T-cell (primary cell): Measurements from ENCODE around the gene EBF4. TPM values are rescaled to one million over a fixed set of nuclear protein-coding genes. Genes with fewer than 3 reads are reported as not detected.

Experiments
- ATAC-seq, 4 experiments: fragments of 200-7000 bp in 3 of 4; fragments of 150-1000 bp in 1 of 4; cut with Tn5 transposase; replicated peaks in 1 of 4; 1 replicate in 3 of 4; 2 replicates in 1 of 4; pipeline ENCODE4 v1.10.0; 2021; ENCODE audit warnings: moderate library complexity in 3 of 4, mild to moderate bottlenecking in 2 of 4, moderate number of reproducible peaks in 1 of 4
- CTCF ChIA-PET, 2 donors: fragments of 300-600 bp; sonication (Branson Sonifier 250); formaldehyde crosslinking; loops; one replicate each; lab custom pipeline; 2022; ENCODE audit warnings: antibody characterized with exemption in 2 of 2; lab: Charles Lee
- POLR2A ChIA-PET, 2 donors: fragments of 300-600 bp; sonication (Branson Sonifier 250); formaldehyde crosslinking; loops; one replicate each; lab custom pipeline; 2022; ENCODE audit warnings: antibody characterized with exemption in 2 of 2; lab: Charles Lee
- DNase-seq, 35 experiments: peaks; one replicate each; pipeline versions ENCODE4 v3.0.0 to v3.0.0-alpha.2; 2013 to 2023
- H3K27ac ChIP-seq: one replicate; pipeline ENCODE4 v1.5.1; 2013; ENCODE audit warnings: low read length
- H3K27me3 ChIP-seq, 2 experiments: replicated peaks in 1 of 2; 1 replicate in 1 of 2; 2 replicates in 1 of 2; pipeline versions ENCODE4 v1.6.1 to v1.7.0; 2013; ENCODE audit warnings: low read length in 1 of 2, mixed read lengths in 1 of 2; ENCODE audit not compliant: control insufficient read depth in 2 of 2, insufficient read depth in 2 of 2; ENCODE audit errors: extremely low read depth in 1 of 2
- H3K36me3 ChIP-seq, 2 donors: 1 replicate in 1 of 2; 2 replicates in 1 of 2; pipeline versions ENCODE4 v1.6.1 to v1.7.0; 2013; ENCODE audit warnings: low read length in 1 of 2; ENCODE audit not compliant: control insufficient read depth in 2 of 2, insufficient read depth in 1 of 2; ENCODE audit errors: extremely low read depth in 1 of 2
- H3K4me1 ChIP-seq, 2 experiments: 1 replicate in 1 of 2; 2 replicates in 1 of 2; pipeline versions ENCODE4 v1.6.1 to v1.7.0; 2013; ENCODE audit warnings: low read length in 2 of 2, mixed read lengths in 1 of 2; ENCODE audit not compliant: insufficient read depth in 2 of 2, control insufficient read depth in 1 of 2; ENCODE audit errors: extremely low read depth in 1 of 2
- H3K4me3 ChIP-seq, 2 donors: 1 replicate in 1 of 2; 2 replicates in 1 of 2; pipeline versions ENCODE4 v1.5.1 to v1.7.0; 2013; ENCODE audit warnings: mild to moderate bottlenecking in 2 of 2, low read length in 1 of 2, moderate library complexity in 1 of 2; ENCODE audit not compliant: control insufficient read depth in 1 of 2; ENCODE audit errors: extremely low read depth in 1 of 2
- H3K9me3 ChIP-seq: 2 replicates; pipeline ENCODE4 v1.7.0; 2013
- H3K27ac Mint-ChIP-seq, 2 donors: one replicate each; pipeline ENCODE4 v1.8.0; 2020 to 2021; ENCODE audit warnings: mild to moderate bottlenecking in 2 of 2, mixed read lengths in 2 of 2
- H3K27me3 Mint-ChIP-seq, 2 donors: one replicate each; pipeline ENCODE4 v1.8.0; 2021 to 2022; ENCODE audit warnings: mixed read lengths in 2 of 2
- H3K36me3 Mint-ChIP-seq: one replicate; pipeline ENCODE4 v1.8.0; 2021; ENCODE audit warnings: mixed read lengths
- H3K4me1 Mint-ChIP-seq, 3 donors: one replicate each; pipeline ENCODE4 v1.8.0; 2020 to 2022; ENCODE audit warnings: mixed read lengths in 3 of 3, mild to moderate bottlenecking in 1 of 3
- H3K4me3 Mint-ChIP-seq, 3 donors: one replicate each; pipeline ENCODE4 v1.8.0; 2020 to 2022; ENCODE audit warnings: mild to moderate bottlenecking in 3 of 3, mixed read lengths in 3 of 3, moderate library complexity in 3 of 3
- H3K9me3 Mint-ChIP-seq, 3 donors: one replicate each; pipeline ENCODE4 v1.8.0; 2020 to 2022; ENCODE audit warnings: mixed read lengths in 3 of 3
- WGBS: methylation state at CpG from one replicate; pipeline ENCODE4 v1.1.5; 2013; ENCODE audit warnings: missing lambda C conversion rate; ENCODE audit not compliant: insufficient coverage; 5-methylcytosine and 5-hydroxymethylcytosine counted together
- total RNA-seq, 35 experiments: library from RNA in 6 of 35; stranded (reverse) in 6 of 35; fragments of 120-200 nt in 1 of 35; gene quantifications; one replicate each; pipeline versions ENCODE4 v1.2.1 to v1.2.4 and lab custom pipeline; 2013 to 2026

Gene EBF4
- total RNA-seq, 5 donors from 2014 or later (not counting 1 experiment from before 2014, with no cell fraction given) = 4.2 to 10.5 (median 6.8) TPM

DNA sequence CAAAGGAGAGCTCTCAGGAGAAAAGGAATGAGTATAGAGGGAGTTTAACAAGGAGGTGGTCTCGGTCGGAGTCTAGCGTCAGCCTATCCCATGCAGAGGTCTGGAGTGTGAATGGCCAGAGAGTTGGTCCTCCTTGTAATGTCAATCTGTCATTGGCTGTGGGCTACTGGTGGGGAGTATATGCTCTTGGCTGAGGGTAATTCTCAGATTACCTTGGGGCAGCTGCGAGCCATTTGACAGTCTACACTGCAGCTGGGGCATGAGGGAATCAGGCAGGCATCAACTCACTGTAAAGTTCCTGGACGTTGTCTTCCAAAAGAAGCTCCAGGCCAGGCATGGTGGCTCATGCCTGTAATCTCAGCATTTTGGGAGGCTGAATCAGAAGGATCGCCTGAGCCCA, 48.1 kb downstream of the EBF4 start:
- ChIA-PET CTCF (interaction anchor here (1.0 to 2.8 kb wide), 14 partner anchors 9 to 89 kb away, joined by 3 to 52 read pairs (median 9); partner anchors contain the start of gene EBF4 (in 1 of the 2)), POLR2A (interaction anchor here in 1 of 2 donors (0.6 to 1.4 kb wide), 2 partner anchors 11 to 38 kb away, joined by 3 to 9 read pairs; no protein-coding TSS in a partner anchor)
- H3K4me3 ChIP-seq = no peak overlapping the region
- ATAC-seq (no peak), DNase-seq (no peak)
- H3K36me3 Mint-ChIP-seq = no peaks in the 10 kb centered on the region
- peaks cover 51 to 59% (median 53%) of the 10 kb centered on the region in 3 donors for H3K4me1 Mint-ChIP-seq
- no peaks in the 10 kb centered on the region for H3K9me3 Mint-ChIP-seq
- H3K4me3 Mint-ChIP-seq = peak overlapping the region in 1 of 3 donors; percentile 66
- peaks cover 0 to 5% of the 10 kb centered on the region in 2 experiments for H3K27me3 ChIP-seq
- H3K36me3 ChIP-seq = no peaks in the 10 kb centered on the region
- peaks cover 0 to 1% of the 10 kb centered on the region in 2 donors for H3K27me3 Mint-ChIP-seq
- peak overlapping the region; percentile 71 for H3K27ac ChIP-seq
- H3K27ac Mint-ChIP-seq = peak overlapping the region; percentile 95 to 97
- WGBS = 95% methylated on average over 5 of the region's 6 CpGs
- peaks cover 26 to 56% of the 10 kb centered on the region in 2 experiments for H3K4me1 ChIP-seq
- no peaks in the 10 kb centered on the region for H3K9me3 ChIP-seq

DNA sequence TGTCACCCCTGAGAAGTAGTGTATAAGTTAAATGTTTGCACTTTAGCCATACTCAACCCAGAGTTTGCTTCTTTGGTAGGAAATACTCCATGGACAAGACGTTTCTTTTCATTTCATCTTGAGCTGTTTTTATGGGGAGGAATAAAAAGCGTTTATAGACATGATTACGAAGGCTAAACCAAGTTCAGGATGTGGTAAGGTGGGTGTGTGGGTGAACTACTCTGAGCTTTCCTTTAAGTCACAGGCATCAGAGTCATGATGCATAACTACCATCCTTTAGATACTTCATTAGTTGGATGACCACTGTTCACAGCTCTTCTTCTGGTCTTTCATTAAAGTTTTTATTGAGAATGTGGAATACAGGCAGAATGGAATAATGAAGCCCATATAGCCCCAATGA, 48.9 kb downstream of the EBF4 start:
- H3K4me3 Mint-ChIP-seq = peak overlapping the region; percentile 52 to 66 (median 52)
- no CpG with 5 or more reads among the region's 3 CpGs for WGBS
- ChIA-PET POLR2A (interaction anchor here (0.5 to 1.7 kb wide), 6 partner anchors 12 to 419 kb away, joined by 3 to 9 read pairs (median 5); no protein-coding TSS in a partner anchor), CTCF (interaction anchor here (0.5 to 2.8 kb wide), 23 partner anchors 10 to 427 kb away, joined by 3 to 52 read pairs (median 6); partner anchors contain the start of genes EBF4 (in 1 of the 2) and IDH3B (in 1 of the 2))
- H3K27ac ChIP-seq = peak overlapping the region; percentile 71
- no peaks in the 10 kb centered on the region for H3K36me3 ChIP-seq
- peaks cover 51 to 58% (median 53%) of the 10 kb centered on the region in 3 donors for H3K4me1 Mint-ChIP-seq
- H3K36me3 Mint-ChIP-seq = no peaks in the 10 kb centered on the region
- peaks cover 26 to 56% of the 10 kb centered on the region in 2 experiments for H3K4me1 ChIP-seq
- DNase-seq (peak in 16 of 35 experiments; percentile 22 to 80 (median 40)), ATAC-seq (peak; percentile 85 to 93 (median 92))
- no peak overlapping the region for H3K4me3 ChIP-seq
- peak overlapping the region; percentile 95 to 97 for H3K27ac Mint-ChIP-seq
- H3K9me3 Mint-ChIP-seq = no peaks in the 10 kb centered on the region
- H3K27me3 ChIP-seq = peaks cover 0 to 5% of the 10 kb centered on the region in 2 experiments
- no peaks in the 10 kb centered on the region for H3K9me3 ChIP-seq
- H3K27me3 Mint-ChIP-seq = peaks cover 0 to 1% of the 10 kb centered on the region in 2 donors

DNA sequence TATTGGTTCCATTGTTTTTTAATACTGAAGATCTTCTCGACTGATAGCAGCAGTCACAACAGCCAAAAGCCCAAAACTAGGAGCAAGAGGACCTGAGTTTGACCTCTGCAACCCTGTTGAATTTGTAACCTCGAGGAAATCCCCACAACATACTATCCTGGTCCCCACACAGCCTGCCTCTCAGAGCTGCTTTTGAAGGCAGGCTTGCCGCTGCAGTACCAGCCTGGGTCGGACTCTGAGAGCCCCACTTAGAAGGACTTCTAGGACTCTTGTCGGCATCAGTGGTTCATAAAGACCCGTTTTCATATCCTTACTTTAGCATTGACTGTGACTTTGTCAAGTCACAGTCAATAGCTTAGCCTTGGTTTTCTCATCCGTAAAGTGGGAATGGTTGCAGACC, 49.3 kb downstream of the EBF4 start:
- H3K9me3 ChIP-seq = no peaks in the 10 kb centered on the region
- H3K36me3 ChIP-seq = no peaks in the 10 kb centered on the region
- H3K4me1 Mint-ChIP-seq = peaks cover 51 to 54% (median 52%) of the 10 kb centered on the region in 3 donors
- H3K36me3 Mint-ChIP-seq = no peaks in the 10 kb centered on the region
- H3K27me3 ChIP-seq = peaks cover 0 to 5% of the 10 kb centered on the region in 2 experiments
- H3K27ac ChIP-seq = peak overlapping the region; percentile 71
- 54% methylated on average over 5 of the region's 7 CpGs for WGBS
- DNase-seq = peak in 4 of 35 experiments; percentile 17 to 47 (median 34)
- peak overlapping the region; percentile 52 to 66 (median 52) for H3K4me3 Mint-ChIP-seq
- peaks cover 26 to 54% of the 10 kb centered on the region in 2 experiments for H3K4me1 ChIP-seq
- H3K27ac Mint-ChIP-seq = peak overlapping the region; percentile 95 to 97
- H3K4me3 ChIP-seq = no peak overlapping the region
- H3K9me3 Mint-ChIP-seq = no peaks in the 10 kb centered on the region
- H3K27me3 Mint-ChIP-seq = peaks cover 0 to 1% of the 10 kb centered on the region in 2 donors
- ChIA-PET POLR2A (interaction anchor here (0.5 to 1.7 kb wide), 6 partner anchors 12 to 419 kb away, joined by 3 to 9 read pairs (median 5); no protein-coding TSS in a partner anchor), CTCF (interaction anchor here (0.5 to 2.8 kb wide), 23 partner anchors 10 to 112 kb away, joined by 3 to 52 read pairs (median 6); partner anchors contain the start of genes EBF4 (in 1 of the 2) and IDH3B (in 1 of the 2))
- ATAC-seq = peak; percentile 14 to 43 (median 21)

GRCh38 chr20:2742431-2742830, 49.9 kb downstream of the EBF4 start:
- Mint-ChIP-seq H3K4me1 (peaks cover 51 to 53% (median 52%) of the 10 kb centered on the region in 3 donors), H3K9me3 (no peaks in the 10 kb centered on the region), H3K36me3 (no peaks in the 10 kb centered on the region), H3K27me3 (peaks cover 0 to 1% of the 10 kb centered on the region in 2 donors), H3K4me3 (peak overlapping the region in 2 of 3 donors; percentile 52 to 66), H3K27ac (peak overlapping the region; percentile 95 to 97)
- no peak for DNase-seq
- H3K27ac ChIP-seq = peak overlapping the region; percentile 71
- peaks cover 0 to 5% of the 10 kb centered on the region in 2 experiments for H3K27me3 ChIP-seq
- H3K9me3 ChIP-seq = no peaks in the 10 kb centered on the region
- ATAC-seq = no peak
- no CpG with 5 or more reads among the region's 2 CpGs for WGBS
- no peak overlapping the region for H3K4me3 ChIP-seq
- peaks cover 26 to 54% of the 10 kb centered on the region in 2 experiments for H3K4me1 ChIP-seq
- ChIA-PET CTCF (interaction anchor here (0.5 to 2.8 kb wide), 9 partner anchors 11 to 111 kb away, joined by 3 to 52 read pairs (median 9); no protein-coding TSS in a partner anchor), POLR2A (interaction anchor here in 1 of 2 donors (0.6 to 1.7 kb wide), 2 partner anchors 29 to 91 kb away, joined by 4 to 10 read pairs; no protein-coding TSS in a partner anchor)
- no peaks in the 10 kb centered on the region for H3K36me3 ChIP-seq

- H3K4me3 Mint-ChIP-seq = peak overlapping the region; percentile 54 to 66 (median 58)
- no peaks in the 10 kb centered on the region for H3K9me3 ChIP-seq
- H3K27ac ChIP-seq = peak overlapping the region; percentile 71
- peaks cover 50 to 52% (median 50%) of the 10 kb centered on the region in 3 donors for H3K4me1 Mint-ChIP-seq
- no peak overlapping the region for H3K4me3 ChIP-seq
- H3K27me3 Mint-ChIP-seq = peaks cover 0 to 1% of the 10 kb centered on the region in 2 donors
- H3K27ac Mint-ChIP-seq = peak overlapping the region; percentile 95 to 97
- peak; percentile 63 to 72 (median 70) for ATAC-seq
- H3K4me1 ChIP-seq = peaks cover 26 to 50% of the 10 kb centered on the region in 2 experiments
- WGBS = 4% methylated on average over 10 of the region's 12 CpGs
- ChIA-PET POLR2A (interaction anchor here in 1 of 2 donors (0.6 to 1.7 kb wide), 2 partner anchors 29 to 92 kb away, joined by 4 to 10 read pairs; no protein-coding TSS in a partner anchor), CTCF (interaction anchor here (0.7 to 2.8 kb wide), 7 partner anchors 9 to 54 kb away, joined by 5 to 11 read pairs (median 8); no protein-coding TSS in a partner anchor)
- H3K36me3 Mint-ChIP-seq = no peaks in the 10 kb centered on the region
- peaks cover 0 to 5% of the 10 kb centered on the region in 2 experiments for H3K27me3 ChIP-seq
- no peaks in the 10 kb centered on the region for H3K9me3 Mint-ChIP-seq
- peak in 34 of 35 experiments; percentile 40 to 88 (median 64) for DNase-seq
- no peaks in the 10 kb centered on the region for H3K36me3 ChIP-seq
These were observed 50.5 kb downstream of the EBF4 start for GRCh38 chr20:2742934-2743559.
